ENCODE measurements around the gene SGIP1. TPM values are rescaled to one million over a fixed set of nuclear protein-coding genes. Genes with fewer than 3 reads are reported as not detected.

Gene SGIP1
- total and polyA plus RNA-seq, 2 of the 8 experiments (the other 6 are each of a cell fraction or from before 2014, with no cell fraction given) = 1.4 to 2.1 TPM

DNA sequence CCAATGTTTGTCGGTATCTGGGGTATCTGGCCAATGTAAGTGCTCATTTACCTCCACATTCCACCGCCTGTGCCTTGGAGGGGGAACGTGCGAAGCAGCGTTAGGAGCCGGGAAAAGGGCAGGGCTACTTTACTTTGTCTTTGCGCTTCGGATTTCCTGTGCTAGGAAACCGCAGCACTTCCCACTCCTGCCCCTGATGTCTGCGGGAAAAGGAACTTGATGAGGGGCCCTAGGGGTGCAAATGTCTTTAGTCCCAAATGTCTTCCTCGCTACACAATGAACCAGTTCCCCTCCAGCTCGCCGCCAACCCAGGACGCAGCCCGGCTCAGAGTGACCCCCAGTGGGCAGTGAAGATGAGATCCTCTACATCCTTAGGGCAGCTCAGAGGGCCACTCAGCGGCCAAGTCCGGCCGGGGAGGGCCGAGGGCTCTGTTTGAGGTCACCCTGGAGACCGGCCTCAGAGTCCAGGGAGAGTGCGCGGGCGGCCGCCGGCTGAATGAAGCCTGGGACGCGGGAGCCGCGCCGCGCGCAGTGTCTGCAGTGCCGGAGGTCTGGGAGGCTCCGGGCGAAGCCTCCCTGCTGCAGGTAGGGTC, 218.1 kb downstream of the SGIP1 start, which contains the start of gene DYNLT5 (continued):
- TF ChIP-seq BACH1 (IDR thresholded peaks at IDR 0.05; ENCODE audit: low read length) = no peak
- peak; percentile 56; the same call in 1 of the 2 replicates for TF ChIP-seq SUZ12 (IDR thresholded peaks at IDR 0.05; ENCODE audit: low read length)
- peak; percentile 30 for TF ChIP-seq TAF7 (optimal IDR thresholded peaks at IDR 0.05; ENCODE audit: borderline replicate concordance, low read depth, low read length)
- TF ChIP-seq HDAC6 (IDR thresholded peaks at IDR 0.05; ENCODE audit: low read depth, low read length) = no peak
- TF ChIP-seq, protein P1, sequence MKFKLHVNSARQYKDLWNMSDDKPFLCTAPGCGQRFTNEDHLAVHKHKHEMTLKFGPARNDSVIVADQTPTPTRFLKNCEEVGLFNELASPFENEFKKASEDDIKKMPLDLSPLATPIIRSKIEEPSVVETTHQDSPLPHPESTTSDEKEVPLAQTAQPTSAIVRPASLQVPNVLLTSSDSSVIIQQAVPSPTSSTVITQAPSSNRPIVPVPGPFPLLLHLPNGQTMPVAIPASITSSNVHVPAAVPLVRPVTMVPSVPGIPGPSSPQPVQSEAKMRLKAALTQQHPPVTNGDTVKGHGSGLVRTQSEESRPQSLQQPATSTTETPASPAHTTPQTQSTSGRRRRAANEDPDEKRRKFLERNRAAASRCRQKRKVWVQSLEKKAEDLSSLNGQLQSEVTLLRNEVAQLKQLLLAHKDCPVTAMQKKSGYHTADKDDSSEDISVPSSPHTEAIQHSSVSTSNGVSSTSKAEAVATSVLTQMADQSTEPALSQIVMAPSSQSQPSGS (IDR thresholded peaks at IDR 0.05; ENCODE audit: low read length) = no peak
- TF ChIP-seq RNF2 (IDR thresholded peaks at IDR 0.05; ENCODE audit: borderline replicate concordance, low read depth, low read length, missing control alignments, poor library complexity, severe bottlenecking) = no peak
- no peak for TF ChIP-seq SIRT6 (IDR thresholded peaks at IDR 0.05; ENCODE audit: low read length)
- 0 out of 2 replicates have a peak, but pooled peaks have one; percentile 39 for TF ChIP-seq TBP (IDR thresholded peaks at IDR 0.05; ENCODE audit: low read depth, low read length)
- TF ChIP-seq RXRA (IDR thresholded peaks at IDR 0.05; ENCODE audit: insufficient read depth, low read depth, low read length) = no peak
- TF ChIP-seq ASH2L (IDR thresholded peaks at IDR 0.05; ENCODE audit: low read length) = peak; percentile 69
- peak; percentile 94 for TF ChIP-seq KDM4A (IDR thresholded peaks at IDR 0.05; ENCODE audit: low read depth, low read length, severe bottlenecking)
- peak; percentile 49 to 68 for TF ChIP-seq RAD21 (IDR thresholded peaks at IDR 0.05 in 1 of 2, conservative IDR thresholded peaks at IDR 0.05 in 1 of 2; ENCODE audit: low read depth in 2 of 2, low read length in 2 of 2)
- TF ChIP-seq, protein P2, sequence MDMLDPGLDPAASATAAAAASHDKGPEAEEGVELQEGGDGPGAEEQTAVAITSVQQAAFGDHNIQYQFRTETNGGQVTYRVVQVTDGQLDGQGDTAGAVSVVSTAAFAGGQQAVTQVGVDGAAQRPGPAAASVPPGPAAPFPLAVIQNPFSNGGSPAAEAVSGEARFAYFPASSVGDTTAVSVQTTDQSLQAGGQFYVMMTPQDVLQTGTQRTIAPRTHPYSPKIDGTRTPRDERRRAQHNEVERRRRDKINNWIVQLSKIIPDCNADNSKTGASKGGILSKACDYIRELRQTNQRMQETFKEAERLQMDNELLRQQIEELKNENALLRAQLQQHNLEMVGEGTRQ (IDR thresholded peaks at IDR 0.05; ENCODE audit: low read length) = no peak
- no peak for TF ChIP-seq ZNF274 (IDR thresholded peaks at IDR 0.05; ENCODE audit: borderline replicate concordance, extremely low read depth, low read length)
- TF ChIP-seq TEAD4 (IDR thresholded peaks at IDR 0.05; ENCODE audit: low read depth, low read length) = peak; percentile 68
- no peak for TF ChIP-seq CREB1 (IDR thresholded peaks at IDR 0.05)
